Osteoblast (primary cell): ENCODE measurements around the gene TLE3. TPM values are rescaled to one million over a fixed set of nuclear protein-coding genes. Genes with fewer than 3 reads are reported as not detected.

Experiments used
- DNase-seq: peaks from one replicate; pipeline ENCODE4 v3.0.0; 2011; ENCODE audit warnings: low spot score, mixed read lengths; ENCODE audit not compliant: insufficient read length; ENCODE audit errors: missing footprints
- H2AFZ ChIP-seq: 2 replicates; pipeline ENCODE4 v1.6.0; 2011; ENCODE audit warnings: mild to moderate bottlenecking, low read length
- H3K27ac ChIP-seq: 2 replicates; pipeline ENCODE4 v1.5.1; 2011; ENCODE audit warnings: mild to moderate bottlenecking, low read depth, low read length, moderate library complexity
- H3K27me3 ChIP-seq: 2 replicates; pipeline ENCODE4 v1.6.0; 2012; ENCODE audit warnings: mild to moderate bottlenecking, control low read depth, inconsistent platforms, low read length, moderate library complexity; ENCODE audit not compliant: insufficient read depth
- H3K36me3 ChIP-seq: 2 replicates; pipeline ENCODE4 v1.5.1; 2011; ENCODE audit warnings: mild to moderate bottlenecking, low read length, control low read depth, moderate library complexity; ENCODE audit not compliant: insufficient read depth
- H3K4me1 ChIP-seq: 2 replicates; pipeline ENCODE4 v1.5.1; 2011; ENCODE audit warnings: mild to moderate bottlenecking, low read length, control low read depth, moderate library complexity; ENCODE audit not compliant: insufficient read depth
- H3K4me2 ChIP-seq: 2 replicates; pipeline ENCODE4 v1.6.0; 2011; ENCODE audit warnings: mild to moderate bottlenecking, low read length; ENCODE audit not compliant: insufficient read depth
- H3K4me3 ChIP-seq: fragments of 200-600 bp; sonication (generic); 3 replicates; pipeline ENCODE4 v1.5.1; 2012; ENCODE audit warnings: mild to moderate bottlenecking, low read length, inconsistent platforms; ENCODE audit not compliant: insufficient read depth
- H3K79me2 ChIP-seq: 2 replicates; pipeline ENCODE4 v1.6.0; 2012; ENCODE audit warnings: mild to moderate bottlenecking, low read length, control low read depth, inconsistent platforms; ENCODE audit not compliant: insufficient read depth
- H3K9me3 ChIP-seq: 2 replicates; pipeline ENCODE4 v1.5.1; 2011; ENCODE audit warnings: low read depth, low read length, control low read depth
- H4K20me1 ChIP-seq: 2 replicates; pipeline ENCODE4 v1.6.0; 2012; ENCODE audit warnings: mild to moderate bottlenecking, low read length, control low read depth; ENCODE audit not compliant: insufficient read depth
- CTCF ChIP-seq: IDR thresholded peaks from 2 replicates; pipeline ENCODE4 v1.5.1; 2011; ENCODE audit warnings: mild to moderate bottlenecking, low read depth, low read length, moderate library complexity; ENCODE audit errors: extremely low read depth
- total RNA-seq: library from RNA; depleted of rRNA; stranded (reverse); fragments of >200 nt; gene quantifications from 2 replicates; pipeline ENCODE4 v1.2.3, GENCODE V29; 2012

Gene TLE3
- total RNA-seq, 1 donor = 29.7 TPM

- peaks cover 11% of the 10 kb centered on the region for H3K4me1 ChIP-seq
- peaks cover 15% of the 10 kb centered on the region for H3K27me3 ChIP-seq
- H3K36me3 ChIP-seq = no peaks in the 10 kb centered on the region
- TF ChIP-seq CTCF = no peak
- H3K9me3 ChIP-seq = no peaks in the 10 kb centered on the region
- H3K79me2 ChIP-seq = no peaks in the 10 kb centered on the region
- no peak overlapping the region for H3K27ac ChIP-seq
- no peak overlapping the region for H3K4me2 ChIP-seq
- H3K4me3 ChIP-seq = no peak overlapping the region
- no peaks in the 10 kb centered on the region for H4K20me1 ChIP-seq
- no peak overlapping the region for H2AFZ ChIP-seq
- DNase-seq = no peak
These were observed 22.3 kb upstream of the TLE3 start for GRCh38 chr15:70119911-70120508.

- Histone ChIP-seq H3K27ac (no peak overlapping the region), H3K4me1 (peaks cover 20% of the 10 kb centered on the region), H3K79me2 (no peaks in the 10 kb centered on the region), H3K27me3 (peaks cover 7% of the 10 kb centered on the region), H3K4me3 (no peak overlapping the region), H2AFZ (no peak overlapping the region), H3K36me3 (no peaks in the 10 kb centered on the region), H3K4me2 (no peak overlapping the region), H4K20me1 (no peaks in the 10 kb centered on the region), H3K9me3 (no peaks in the 10 kb centered on the region)
- no peak for DNase-seq
- TF ChIP-seq CTCF = no peak
These were observed 20.9 kb upstream of the TLE3 start for GRCh38 chr15:70118599-70118998.

- TF ChIP-seq CTCF = no peak
- no peaks in the 10 kb centered on the region for H3K9me3 ChIP-seq
- H3K79me2 ChIP-seq = no peaks in the 10 kb centered on the region
These were observed 18.6 kb upstream of the TLE3 start for GRCh38 chr15:70116317-70116716.

GRCh38 chr15:70114221-70114620 lies 16.5 kb upstream of the TLE3 start:
- Histone ChIP-seq H3K9me3 (no peaks in the 10 kb centered on the region), H2AFZ (no peak overlapping the region), H3K27me3 (peaks cover 4% of the 10 kb centered on the region), H3K4me3 (no peak overlapping the region), H3K27ac (no peak overlapping the region), H4K20me1 (no peaks in the 10 kb centered on the region), H3K4me1 (peaks cover 14% of the 10 kb centered on the region), H3K36me3 (no peaks in the 10 kb centered on the region), H3K4me2 (no peak overlapping the region), H3K79me2 (no peaks in the 10 kb centered on the region)
- no peak for DNase-seq
- TF ChIP-seq CTCF = no peak

More at GRCh38 chr15:70116317-70116716, 18.6 kb upstream of the TLE3 start:
- peaks cover 17% of the 10 kb centered on the region for H3K4me1 ChIP-seq
- no peak for DNase-seq
- no peak overlapping the region for H3K4me3 ChIP-seq
- no peaks in the 10 kb centered on the region for H4K20me1 ChIP-seq
- no peak overlapping the region for H3K4me2 ChIP-seq
- H3K36me3 ChIP-seq = no peaks in the 10 kb centered on the region
- no peak overlapping the region for H2AFZ ChIP-seq
- peaks cover 4% of the 10 kb centered on the region for H3K27me3 ChIP-seq
- H3K27ac ChIP-seq = no peak overlapping the region
